DOHH2 (cell line): ENCODE data around the gene TTC3.

ENCODE experiments used
- EZH2phosphoT487 ChIP-seq: fragments of 200-600 bp; sonication (generic); IDR thresholded peaks from 2 replicates; pipeline ENCODE4 v1.6.1; 2017; ENCODE audit warnings: borderline replicate concordance, mild to moderate bottlenecking, antibody characterized with exemption, low read length, moderate library complexity, mixed read lengths
- TF ChIP-seq, protein P1 (sequence below): fragments of 200-600 bp; sonication (generic); IDR thresholded peaks from one replicate; pipeline ENCODE4 v1.5.1; 2014; ENCODE audit warnings: antibody characterized with exemption, mild to moderate bottlenecking, low read depth, low read length; ENCODE audit not compliant: poor library complexity, severe bottlenecking

DNA sequence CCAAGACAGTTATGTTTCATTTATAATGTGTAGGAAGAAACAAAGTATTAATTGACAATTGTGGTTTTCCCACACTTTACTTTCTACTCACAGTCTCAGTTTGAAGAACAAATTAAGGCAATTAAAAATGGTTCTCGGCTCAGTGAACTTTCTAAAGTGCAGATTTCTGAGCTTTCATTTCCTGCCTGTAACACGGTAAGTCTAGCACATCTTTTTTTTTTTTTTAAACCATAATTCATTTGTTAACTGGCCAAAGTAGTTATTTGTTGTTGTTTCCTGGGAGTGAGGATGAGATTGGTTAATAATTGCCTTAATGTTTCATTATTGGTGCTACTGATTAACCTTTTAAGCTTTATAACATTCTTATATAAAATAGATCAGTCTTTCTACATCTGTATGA is 119.0 kb downstream of the TTC3 start:
- TF ChIP-seq, protein P1, sequence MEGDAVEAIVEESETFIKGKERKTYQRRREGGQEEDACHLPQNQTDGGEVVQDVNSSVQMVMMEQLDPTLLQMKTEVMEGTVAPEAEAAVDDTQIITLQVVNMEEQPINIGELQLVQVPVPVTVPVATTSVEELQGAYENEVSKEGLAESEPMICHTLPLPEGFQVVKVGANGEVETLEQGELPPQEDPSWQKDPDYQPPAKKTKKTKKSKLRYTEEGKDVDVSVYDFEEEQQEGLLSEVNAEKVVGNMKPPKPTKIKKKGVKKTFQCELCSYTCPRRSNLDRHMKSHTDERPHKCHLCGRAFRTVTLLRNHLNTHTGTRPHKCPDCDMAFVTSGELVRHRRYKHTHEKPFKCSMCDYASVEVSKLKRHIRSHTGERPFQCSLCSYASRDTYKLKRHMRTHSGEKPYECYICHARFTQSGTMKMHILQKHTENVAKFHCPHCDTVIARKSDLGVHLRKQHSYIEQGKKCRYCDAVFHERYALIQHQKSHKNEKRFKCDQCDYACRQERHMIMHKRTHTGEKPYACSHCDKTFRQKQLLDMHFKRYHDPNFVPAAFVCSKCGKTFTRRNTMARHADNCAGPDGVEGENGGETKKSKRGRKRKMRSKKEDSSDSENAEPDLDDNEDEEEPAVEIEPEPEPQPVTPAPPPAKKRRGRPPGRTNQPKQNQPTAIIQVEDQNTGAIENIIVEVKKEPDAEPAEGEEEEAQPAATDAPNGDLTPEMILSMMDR = no peak
- TF ChIP-seq EZH2phosphoT487 = no peak
